WTC11 (cell line): ENCODE results near the gene TP73. TPM values are rescaled to one million over a fixed set of nuclear protein-coding genes. Genes with fewer than 3 reads are reported as not detected.

ENCODE experiments used
- ATAC-seq: fragments of 200-7000 bp; cut with Tn5 transposase; 2 replicates; pipeline ENCODE4 v1.10.0; 2021; ENCODE audit warnings: mild to moderate bottlenecking, moderate library complexity
- CTCF ChIA-PET: fragments of 300-600 bp; sonication (Branson Sonifier 250); formaldehyde crosslinking; loops from one replicate; lab custom pipeline; 2021; ENCODE audit warnings: antibody characterized with exemption; lab: Charles Lee
- POLR2A ChIA-PET: fragments of 350-600 bp; sonication (Branson Sonifier 250); formaldehyde crosslinking; loops from one replicate; lab custom pipeline; 2021; ENCODE audit warnings: antibody characterized with exemption; lab: Charles Lee
- DNase-seq: peaks from one replicate; pipeline ENCODE4 v3.0.0; 2021; ENCODE audit warnings: low spot score
- H3K27ac Mint-ChIP-seq: 2 replicates; pipeline ENCODE4 v1.8.0; 2021; ENCODE audit warnings: mixed read lengths
- H3K27me3 Mint-ChIP-seq: 2 replicates; pipeline ENCODE4 v1.8.0; 2021; ENCODE audit warnings: low read depth, mild to moderate bottlenecking, moderate library complexity, mixed read lengths
- H3K36me3 Mint-ChIP-seq: 2 replicates; pipeline ENCODE4 v1.8.0; 2021; ENCODE audit warnings: mixed read lengths
- H3K4me1 Mint-ChIP-seq: 2 replicates; pipeline ENCODE4 v1.8.0; 2022; ENCODE audit warnings: mixed read lengths
- H3K4me3 Mint-ChIP-seq: 2 replicates; pipeline ENCODE4 v1.8.0; 2021; ENCODE audit warnings: mild to moderate bottlenecking, moderate library complexity, mixed read lengths
- H3K9me3 Mint-ChIP-seq: 2 replicates; pipeline ENCODE4 v1.8.0; 2021; ENCODE audit warnings: mixed read lengths
- ATF1 ChIP-seq: sonication (generic); formaldehyde crosslinking; IDR thresholded peaks from 2 replicates; pipeline ENCODE4 v1.8.1; 2023; ENCODE audit warnings: mild to moderate bottlenecking, moderate library complexity, missing genetic modification reagents
- CREB1 ChIP-seq: sonication (generic); formaldehyde crosslinking; IDR thresholded peaks from 2 replicates; pipeline ENCODE4 v1.8.0; 2023; ENCODE audit warnings: mild to moderate bottlenecking, missing genetic modification reagents
- E2F4 ChIP-seq: sonication (generic); formaldehyde crosslinking; IDR thresholded peaks from 2 replicates; pipeline ENCODE4 v1.8.1; 2022; ENCODE audit warnings: low read depth, mild to moderate bottlenecking, moderate library complexity, missing genetic modification reagents, borderline replicate concordance
- EMX1 ChIP-seq: fragments of 250-450 bp; sonication (Bioruptor Pico); IDR thresholded peaks from 2 replicates; pipeline ENCODE4 v1.8.0; 2021; ENCODE audit warnings: mild to moderate bottlenecking
- ERG ChIP-seq: fragments of 250-450 bp; sonication (Bioruptor Pico); IDR thresholded peaks from 2 replicates; pipeline ENCODE4 v1.8.0; 2021; ENCODE audit warnings: mild to moderate bottlenecking
- FOXP4 ChIP-seq: sonication (generic); formaldehyde crosslinking; IDR thresholded peaks from 2 replicates; pipeline ENCODE4 v1.8.0; 2022; ENCODE audit warnings: mild to moderate bottlenecking, missing genetic modification reagents
- IRF2 ChIP-seq: sonication (generic); formaldehyde crosslinking; IDR thresholded peaks from 2 replicates; pipeline ENCODE4 v1.8.0; 2022; ENCODE audit warnings: low read depth, missing genetic modification reagents, borderline replicate concordance
- MXD4 ChIP-seq: fragments of 250-450 bp; sonication (Bioruptor Pico); IDR thresholded peaks from 2 replicates; pipeline ENCODE4 v1.8.0; 2021; ENCODE audit warnings: mild to moderate bottlenecking, moderate library complexity, borderline replicate concordance
- NR3C1 ChIP-seq: sonication (generic); formaldehyde crosslinking; conservative IDR thresholded peaks from 2 replicates; pipeline ENCODE4 v1.8.1; 2023; ENCODE audit warnings: low read depth, mild to moderate bottlenecking, missing genetic modification reagents
- PRDM15 ChIP-seq: sonication (generic); formaldehyde crosslinking; IDR thresholded peaks from 2 replicates; pipeline ENCODE4 v1.8.0; 2022; ENCODE audit warnings: missing genetic modification reagents
- PREB ChIP-seq: sonication (generic); formaldehyde crosslinking; IDR thresholded peaks from 2 replicates; pipeline ENCODE4 v1.8.1; 2022; ENCODE audit warnings: mild to moderate bottlenecking, missing genetic modification reagents, moderate library complexity, borderline replicate concordance
- RORB ChIP-seq: fragments of 250-450 bp; sonication (Bioruptor Pico); IDR thresholded peaks from 2 replicates; pipeline ENCODE4 v1.9.0; 2021; ENCODE audit warnings: mild to moderate bottlenecking
- SOX15 ChIP-seq: fragments of 250-450 bp; sonication (Bioruptor Pico); IDR thresholded peaks from 2 replicates; pipeline ENCODE4 v1.9.0; 2021; ENCODE audit warnings: mild to moderate bottlenecking
- USF1 ChIP-seq: sonication (generic); formaldehyde crosslinking; IDR thresholded peaks from 2 replicates; pipeline ENCODE4 v1.8.0; 2022; ENCODE audit warnings: mild to moderate bottlenecking, missing genetic modification reagents
- ZBTB21 ChIP-seq: sonication (generic); formaldehyde crosslinking; IDR thresholded peaks from 2 replicates; pipeline ENCODE4 v1.8.1; 2023; ENCODE audit warnings: mild to moderate bottlenecking, missing genetic modification reagents, borderline replicate concordance
- ZNF138 ChIP-seq: sonication (generic); formaldehyde crosslinking; conservative IDR thresholded peaks from 2 replicates; pipeline ENCODE4 v1.8.1; 2022; ENCODE audit warnings: mild to moderate bottlenecking, moderate library complexity, missing genetic modification reagents
- ZNF219 ChIP-seq: sonication (generic); formaldehyde crosslinking; IDR thresholded peaks from 2 replicates; pipeline ENCODE4 v1.8.0; 2023; ENCODE audit warnings: missing genetic modification reagents, mild to moderate bottlenecking, borderline replicate concordance
- ZNF281 ChIP-seq: sonication (generic); formaldehyde crosslinking; IDR thresholded peaks from 2 replicates; pipeline ENCODE4 v1.8.0; 2023; ENCODE audit warnings: mild to moderate bottlenecking, missing genetic modification reagents
- ZNF317 ChIP-seq: sonication (generic); formaldehyde crosslinking; IDR thresholded peaks from 2 replicates; pipeline ENCODE4 v1.8.1; 2023; ENCODE audit warnings: low read depth, mild to moderate bottlenecking, moderate library complexity, missing genetic modification reagents, borderline replicate concordance
- ZNF416 ChIP-seq: fragments of 250-450 bp; sonication (Bioruptor Pico); IDR thresholded peaks from 2 replicates; pipeline ENCODE4 v1.9.0; 2021; ENCODE audit warnings: mild to moderate bottlenecking, inconsistent platforms
- ZNF671 ChIP-seq: fragments of 250-450 bp; sonication (Bioruptor Pico); IDR thresholded peaks from 2 replicates; pipeline ENCODE4 v1.8.0; 2021; ENCODE audit warnings: mild to moderate bottlenecking
- total RNA-seq: library from RNA; stranded (reverse); gene quantifications from 3 replicates; pipeline ENCODE4 v1.2.3, GENCODE V29; 2021

TP73 gene
- total RNA-seq, 1 experiment from 2014 or later, result 5.7 TPM

GRCh38 chr1:3759164-3759563, 106.8 kb downstream of the TP73 start:
- DNase-seq (no peak), ATAC-seq (no peak)
- TF ChIP-seq ZNF281 (CRISPR knock-in tag) (no peak), PRDM15 (CRISPR knock-in tag) (no peak), ATF1 (CRISPR knock-in tag) (no peak), E2F4 (no peak), IRF2 (no peak), ZNF317 (CRISPR knock-in tag) (no peak)
- H3K27me3 Mint-ChIP-seq, result peaks cover 28% of the 10 kb centered on the region
- no peaks in the 10 kb centered on the region for H3K36me3 Mint-ChIP-seq
- no peaks in the 10 kb centered on the region for H3K4me1 Mint-ChIP-seq
- H3K4me3 Mint-ChIP-seq, result no peak overlapping the region
- POLR2A ChIA-PET, result no interaction called here
- CTCF ChIA-PET, result interaction anchor here (1.1 to 2.1 kb wide), 4 partner anchors 17 to 35 kb away, joined by 3 to 10 read pairs (median 8); no protein-coding TSS in a partner anchor
- H3K27ac Mint-ChIP-seq, result no peak overlapping the region
- H3K9me3 Mint-ChIP-seq, result peaks cover 8% of the 10 kb centered on the region

GRCh38 chr1:3759796-3760195, 107.5 kb downstream of the TP73 start:
- peaks cover 28% of the 10 kb centered on the region for H3K27me3 Mint-ChIP-seq
- ATAC-seq, result no peak
- no peak overlapping the region for H3K4me3 Mint-ChIP-seq
- no peak overlapping the region for H3K27ac Mint-ChIP-seq
- no peak for DNase-seq
- ChIA-PET CTCF (interaction anchor here (1.8 to 2.1 kb wide), 2 partner anchors 33 to 35 kb away, joined by 6 to 10 read pairs; no protein-coding TSS in a partner anchor), POLR2A (no interaction called here)
- no peaks in the 10 kb centered on the region for H3K4me1 Mint-ChIP-seq
- H3K9me3 Mint-ChIP-seq, result peaks cover 8% of the 10 kb centered on the region
- H3K36me3 Mint-ChIP-seq, result no peaks in the 10 kb centered on the region
- TF ChIP-seq ZNF671 (no peak), RORB (CRISPR knock-in tag) (no peak), MXD4 (CRISPR knock-in tag) (no peak), ZNF138 (CRISPR knock-in tag) (no peak), ZNF416 (CRISPR knock-in tag) (no peak), NR3C1 (CRISPR knock-in tag) (no peak), ZNF219 (CRISPR knock-in tag) (no peak), FOXP4 (CRISPR knock-in tag) (no peak), ZBTB21 (CRISPR knock-in tag) (no peak), EMX1 (CRISPR knock-in tag) (no peak), ERG (no peak), PREB (CRISPR knock-in tag) (no peak), USF1 (no peak), SOX15 (no peak), CREB1 (CRISPR knock-in tag) (no peak)
